ENCODE data around the gene SMIM5. TPM values are rescaled to one million over a fixed set of nuclear protein-coding genes. Genes with fewer than 3 reads are reported as not detected.

SMIM5 gene
- total and polyA plus RNA-seq, 8 donors, result 0.55 to 15.3 (median 0.86) TPM

- H3K27ac ChIP-seq, result no peak overlapping the region
- WGBS, 2 donors, result 67 to 81% methylated on average over 12 of the region's 12 CpGs
- intact Hi-C loops (cut with DNase I), result no loop called here
- H3K4me3 ChIP-seq, result no peak overlapping the region
- peak in 1 of 6 donors; percentile 39 for DNase-seq
- H3K36me3 ChIP-seq, result no peaks in the 10 kb centered on the region
- H3K27me3 ChIP-seq, result no peaks in the 10 kb centered on the region
- TF ChIP-seq CTCF (IDR thresholded peaks at IDR 0.05), result no peak
- no peak for FAIRE-seq
- ATAC-seq, result no peak
- no peaks in the 10 kb centered on the region for H3K9me3 ChIP-seq
- no peaks in the 10 kb centered on the region for H3K4me1 ChIP-seq
Observed at GRCh38 chr17:75624021-75624420, 9.2 kb upstream of the SMIM5 start.

- Histone ChIP-seq H3K36me3 (no peaks in the 10 kb centered on the region), H3K27ac (no peak overlapping the region), H3K27me3 (no peaks in the 10 kb centered on the region), H3K4me1 (no peaks in the 10 kb centered on the region), H3K4me3 (no peak overlapping the region), H3K9me3 (no peaks in the 10 kb centered on the region)
- ATAC-seq (no peak), FAIRE-seq (no peak), DNase-seq (peak in 1 of 6 donors; percentile 65)
- WGBS, 2 donors, result 79 to 92% methylated on average over 22 to 23 of the region's 23 CpGs
- intact Hi-C loops (cut with DNase I), result loop anchor here in 1 of 3 donors (5.0 kb wide), 1 partner anchor 127 kb away; no protein-coding TSS in a partner anchor
- TF ChIP-seq CTCF (IDR thresholded peaks at IDR 0.05), result no peak
Observed at GRCh38 chr17:75624714-75625345, 8.4 kb upstream of the SMIM5 start.

- no peaks in the 10 kb centered on the region for H3K36me3 ChIP-seq
- FAIRE-seq (no peak), ATAC-seq (peak in 3 of 4 donors; percentile 35 to 61 (median 55)), DNase-seq (peak in 1 of 6 donors; percentile 63)
- WGBS, 2 donors, result 85 to 87% methylated on average over 15 of the region's 15 CpGs
- TF ChIP-seq CTCF (IDR thresholded peaks at IDR 0.05), result peak in 3 of 4 donors; percentile 11 to 38 (median 35)
- no peaks in the 10 kb centered on the region for H3K9me3 ChIP-seq
- H3K27ac ChIP-seq, result no peak overlapping the region
- no peaks in the 10 kb centered on the region for H3K4me1 ChIP-seq
- H3K4me3 ChIP-seq, result no peak overlapping the region
- intact Hi-C loops (cut with DNase I), result loop anchor here in 1 of 3 donors (5.0 kb wide), 1 partner anchor 126 kb away; no protein-coding TSS in a partner anchor
- no peaks in the 10 kb centered on the region for H3K27me3 ChIP-seq
Observed at GRCh38 chr17:75625813-75626486, 7.3 kb upstream of the SMIM5 start.

- FAIRE-seq (no peak), DNase-seq (peak in 1 of 6 donors; percentile 64), ATAC-seq (no peak)
- intact Hi-C loops (cut with DNase I), result loop anchor here in 1 of 3 donors (5.0 kb wide), 1 partner anchor 126 kb away; no protein-coding TSS in a partner anchor
- no peak for TF ChIP-seq CTCF (IDR thresholded peaks at IDR 0.05)
- 84 to 85% methylated on average over 10 to 11 of the region's 11 CpGs for WGBS, 2 donors
- Histone ChIP-seq H3K4me1 (no peaks in the 10 kb centered on the region), H3K27ac (no peak overlapping the region), H3K4me3 (no peak overlapping the region), H3K27me3 (no peaks in the 10 kb centered on the region), H3K9me3 (no peaks in the 10 kb centered on the region), H3K36me3 (no peaks in the 10 kb centered on the region)
Observed at GRCh38 chr17:75626496-75627038, 6.7 kb upstream of the SMIM5 start.

All from pancreas (tissue), 10 donors.